ENCODE measurements around the gene MPEG1. TPM values are rescaled to one million over a fixed set of nuclear protein-coding genes. Genes with fewer than 3 reads are reported as not detected.
A peak's percentile ranks its signal among the peaks of the same experiment; 100 is the strongest.

The MPEG1 gene
- total RNA-seq, 1 donor from 2014 or later: not detected

GRCh38 chr11:59193587-59194130 is 19.1 kb downstream of the MPEG1 start:
- no peak for FAIRE-seq
- no peaks in the 10 kb centered on the region for H3K27me3 ChIP-seq (ENCODE audit: control insufficient read depth, insufficient read depth, low read length)
- TF ChIP-seq CTCF (IDR thresholded peaks at IDR 0.05; ENCODE audit: insufficient read depth, low read length, severe bottlenecking): no peak
- peaks cover 19% of the 10 kb centered on the region for H3K36me3 ChIP-seq (ENCODE audit: control insufficient read depth, insufficient read depth, low read length)
- H3K4me3 ChIP-seq (ENCODE audit: low read depth, low read length): no peak overlapping the region
- DNase-seq (ENCODE audit: low read depth): no peak

- H3K36me3 ChIP-seq (ENCODE audit: control insufficient read depth, insufficient read depth, low read length): peaks cover 22% of the 10 kb centered on the region
- no peak for FAIRE-seq
- H3K4me3 ChIP-seq (ENCODE audit: low read depth, low read length): no peak overlapping the region
- no peak for DNase-seq (ENCODE audit: low read depth)
- no peaks in the 10 kb centered on the region for H3K27me3 ChIP-seq (ENCODE audit: control insufficient read depth, insufficient read depth, low read length)
- TF ChIP-seq CTCF (IDR thresholded peaks at IDR 0.05; ENCODE audit: insufficient read depth, low read length, severe bottlenecking): no peak
Measured at GRCh38 chr11:59192446-59193020, 20.2 kb downstream of the MPEG1 start.

GRCh38 chr11:59191890-59192289 is 20.8 kb downstream of the MPEG1 start:
- H3K27me3 ChIP-seq (ENCODE audit: control insufficient read depth, insufficient read depth, low read length): no peaks in the 10 kb centered on the region
- DNase-seq (ENCODE audit: low read depth) (no peak), FAIRE-seq (no peak)
- no peak overlapping the region for H3K4me3 ChIP-seq (ENCODE audit: low read depth, low read length)
- no peak for TF ChIP-seq CTCF (IDR thresholded peaks at IDR 0.05; ENCODE audit: insufficient read depth, low read length, severe bottlenecking)
- H3K36me3 ChIP-seq (ENCODE audit: control insufficient read depth, insufficient read depth, low read length): peaks cover 22% of the 10 kb centered on the region

GRCh38 chr11:59191095-59191494 is 21.6 kb downstream of the MPEG1 start:
- FAIRE-seq: no peak
- no peak for TF ChIP-seq CTCF (IDR thresholded peaks at IDR 0.05; ENCODE audit: insufficient read depth, low read length, severe bottlenecking)
- Histone ChIP-seq H3K4me3 (ENCODE audit: low read depth, low read length) (no peak overlapping the region), H3K27me3 (ENCODE audit: control insufficient read depth, insufficient read depth, low read length) (no peaks in the 10 kb centered on the region), H3K36me3 (ENCODE audit: control insufficient read depth, insufficient read depth, low read length) (peaks cover 20% of the 10 kb centered on the region)
- DNase-seq (ENCODE audit: low read depth): no peak

GRCh38 chr11:59189986-59190385 is 22.7 kb downstream of the MPEG1 start:
- FAIRE-seq: peak; percentile 13
- peaks cover 16% of the 10 kb centered on the region for H3K36me3 ChIP-seq (ENCODE audit: control insufficient read depth, insufficient read depth, low read length)

More at GRCh38 chr11:59189986-59190385, 22.7 kb downstream of the MPEG1 start:
- TF ChIP-seq CTCF (IDR thresholded peaks at IDR 0.05; ENCODE audit: insufficient read depth, low read length, severe bottlenecking): no peak
- no peak for DNase-seq (ENCODE audit: low read depth)
- no peak overlapping the region for H3K4me3 ChIP-seq (ENCODE audit: low read depth, low read length)
- no peaks in the 10 kb centered on the region for H3K27me3 ChIP-seq (ENCODE audit: control insufficient read depth, insufficient read depth, low read length)

All from bronchial epithelial cell (primary cell).